ENCODE measurements around the gene SLC35F3. TPM values are rescaled to one million over a fixed set of nuclear protein-coding genes. Genes with fewer than 3 reads are reported as not detected.
"Not testable (repeated sequence)": the region's sequence is repeated elsewhere in the genome, so short reads cannot be mapped to it uniquely, and the experiment has no call there.

SLC35F3 gene
- total RNA-seq, 1 experiment from 2014 or later: 6.9 TPM

- in situ Hi-C loops (cut with HindIII; ENCODE audit: low pct_unique_long_range_greater_than_20kb, low sequenced_read_pairs): no loop called here
- peak; percentile 54 for DNase-seq (ENCODE audit: low read depth)
Measured at GRCh38 chr1:234186037-234186688, 281.7 kb downstream of the SLC35F3 start.

- DNase-seq (ENCODE audit: low read depth): peak; percentile 2
- in situ Hi-C loops (cut with HindIII; ENCODE audit: low pct_unique_long_range_greater_than_20kb, low sequenced_read_pairs): no loop called here
Measured at GRCh38 chr1:234188454-234188792, 283.9 kb downstream of the SLC35F3 start.

GRCh38 chr1:234197839-234198238, 293.4 kb downstream of the SLC35F3 start:
- in situ Hi-C loops (cut with HindIII; ENCODE audit: low pct_unique_long_range_greater_than_20kb, low sequenced_read_pairs): no loop called here
- DNase-seq (ENCODE audit: low read depth): no peak

GRCh38 chr1:234199476-234200127, 295.1 kb downstream of the SLC35F3 start:
- DNase-seq (ENCODE audit: low read depth): no peak
- in situ Hi-C loops (cut with HindIII; ENCODE audit: low pct_unique_long_range_greater_than_20kb, low sequenced_read_pairs): no loop called here

- in situ Hi-C loops (cut with HindIII; ENCODE audit: low pct_unique_long_range_greater_than_20kb, low sequenced_read_pairs): no loop called here
- DNase-seq (ENCODE audit: low read depth): no peak
Measured at GRCh38 chr1:234200566-234200965, 296.1 kb downstream of the SLC35F3 start.

GRCh38 chr1:234201600-234201999, 297.1 kb downstream of the SLC35F3 start:
- in situ Hi-C loops (cut with HindIII; ENCODE audit: low pct_unique_long_range_greater_than_20kb, low sequenced_read_pairs): no loop called here
- DNase-seq (ENCODE audit: low read depth): no peak

- in situ Hi-C loops (cut with HindIII; ENCODE audit: low pct_unique_long_range_greater_than_20kb, low sequenced_read_pairs): no loop called here
Measured at GRCh38 chr1:234205966-234206365, 301.5 kb downstream of the SLC35F3 start.

GRCh38 chr1:234206651-234207284, 302.3 kb downstream of the SLC35F3 start:
- in situ Hi-C loops (cut with HindIII; ENCODE audit: low pct_unique_long_range_greater_than_20kb, low sequenced_read_pairs): no loop called here
- peak; percentile 41 for DNase-seq (ENCODE audit: low read depth)

More at GRCh38 chr1:234205966-234206365, 301.5 kb downstream of the SLC35F3 start:
- DNase-seq (ENCODE audit: low read depth): no peak

- DNase-seq (ENCODE audit: low read depth): peak; percentile 6
- in situ Hi-C loops (cut with HindIII; ENCODE audit: low pct_unique_long_range_greater_than_20kb, low sequenced_read_pairs): no loop called here
Measured at GRCh38 chr1:234208351-234208750, 303.9 kb downstream of the SLC35F3 start.

GRCh38 chr1:234208791-234209190, 304.3 kb downstream of the SLC35F3 start:
- DNase-seq (ENCODE audit: low read depth): peak; percentile 19
- in situ Hi-C loops (cut with HindIII; ENCODE audit: low pct_unique_long_range_greater_than_20kb, low sequenced_read_pairs): no loop called here

- DNase-seq (ENCODE audit: low read depth); in situ Hi-C loops (cut with HindIII; ENCODE audit: low pct_unique_long_range_greater_than_20kb, low sequenced_read_pairs): not testable (repeated sequence)
Measured at GRCh38 chr1:234210429-234210828, 306.0 kb downstream of the SLC35F3 start.

GRCh38 chr1:234211855-234212254, 307.4 kb downstream of the SLC35F3 start:
- in situ Hi-C loops (cut with HindIII; ENCODE audit: low pct_unique_long_range_greater_than_20kb, low sequenced_read_pairs); DNase-seq (ENCODE audit: low read depth): not testable (repeated sequence)

GRCh38 chr1:234212764-234213657, 308.5 kb downstream of the SLC35F3 start:
- in situ Hi-C loops (cut with HindIII; ENCODE audit: low pct_unique_long_range_greater_than_20kb, low sequenced_read_pairs): no loop called here
- no peak for DNase-seq (ENCODE audit: low read depth)

GRCh38 chr1:234213658-234214128, 309.2 kb downstream of the SLC35F3 start:
- DNase-seq (ENCODE audit: low read depth): no peak
- in situ Hi-C loops (cut with HindIII; ENCODE audit: low pct_unique_long_range_greater_than_20kb, low sequenced_read_pairs): no loop called here

GRCh38 chr1:234214129-234214910, 309.8 kb downstream of the SLC35F3 start:
- in situ Hi-C loops (cut with HindIII; ENCODE audit: low pct_unique_long_range_greater_than_20kb, low sequenced_read_pairs): no loop called here
- no peak for DNase-seq (ENCODE audit: low read depth)

- DNase-seq (ENCODE audit: low read depth): no peak
- in situ Hi-C loops (cut with HindIII; ENCODE audit: low pct_unique_long_range_greater_than_20kb, low sequenced_read_pairs): no loop called here
Measured at GRCh38 chr1:234214911-234215892, 310.7 kb downstream of the SLC35F3 start.
